Muscle of arm (tissue), 12 donors: ENCODE data around the gene STX18. TPM values are rescaled to one million over a fixed set of nuclear protein-coding genes. Genes with fewer than 3 reads are reported as not detected.
"Not testable (repeated sequence)": the region's sequence is repeated elsewhere in the genome, so short reads cannot be mapped to it uniquely, and the experiment has no call there.

Source experiments
- DNase-seq: peaks from one replicate; pipeline ENCODE4 v3.0.0-alpha.2; 2013
- polyA plus RNA-seq, 12 donors: library from polyadenylated mRNA; unstranded; fragments of 120-200 nt; gene quantifications; one replicate each; pipeline ENCODE4 v1.2.1, GENCODE V29; 2013; ENCODE audit not compliant: insufficient read length in 12 of 12

Gene STX18
- polyA plus RNA-seq, 12 donors, result 25.3 to 54.9 (median 32.5) TPM; not detected in 1

DNA sequence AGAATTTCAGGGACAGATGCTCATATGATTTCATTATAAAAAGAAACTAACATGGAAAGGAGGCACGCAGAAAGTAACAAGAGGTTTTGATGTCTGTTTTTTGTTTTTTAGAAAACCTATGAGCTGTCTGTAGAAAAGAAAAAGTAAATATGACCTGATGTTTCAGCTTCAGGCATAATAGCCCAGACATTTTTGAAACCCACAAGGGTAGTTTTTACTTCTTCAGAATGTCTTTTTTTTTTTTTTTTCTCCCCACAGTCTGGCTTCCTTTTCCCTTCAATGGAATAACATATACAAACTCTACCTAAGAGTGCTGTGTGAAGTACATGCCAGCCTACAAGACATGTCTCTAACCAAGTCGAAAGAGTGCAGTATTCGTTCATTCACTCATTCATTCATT is 18.3 kb upstream of the STX18 start:
- no peak for DNase-seq

- DNase-seq, result no peak
Measured at GRCh38 chr4:4559596-4559995, 17.7 kb upstream of the STX18 start.

DNA sequence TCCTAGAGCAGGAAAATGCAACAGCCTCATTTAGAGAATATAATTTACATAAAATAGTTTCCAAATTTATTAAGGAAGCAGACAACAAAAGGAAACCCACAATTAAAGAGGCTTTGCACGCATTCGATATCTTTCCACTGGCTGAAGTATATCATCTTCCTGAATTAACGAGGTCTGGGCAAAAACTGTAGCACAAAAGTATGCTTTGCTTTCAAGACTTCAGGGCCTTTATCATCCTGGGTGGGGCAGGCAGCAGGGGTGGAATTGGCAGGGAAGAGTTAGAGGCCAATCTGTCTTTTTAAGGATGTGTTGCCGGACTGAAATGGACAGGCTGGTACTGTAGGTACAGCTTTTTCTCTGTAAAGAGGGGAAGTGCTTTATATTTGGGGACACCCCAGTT is 17.0 kb upstream of the STX18 start:
- no peak for DNase-seq

DNA sequence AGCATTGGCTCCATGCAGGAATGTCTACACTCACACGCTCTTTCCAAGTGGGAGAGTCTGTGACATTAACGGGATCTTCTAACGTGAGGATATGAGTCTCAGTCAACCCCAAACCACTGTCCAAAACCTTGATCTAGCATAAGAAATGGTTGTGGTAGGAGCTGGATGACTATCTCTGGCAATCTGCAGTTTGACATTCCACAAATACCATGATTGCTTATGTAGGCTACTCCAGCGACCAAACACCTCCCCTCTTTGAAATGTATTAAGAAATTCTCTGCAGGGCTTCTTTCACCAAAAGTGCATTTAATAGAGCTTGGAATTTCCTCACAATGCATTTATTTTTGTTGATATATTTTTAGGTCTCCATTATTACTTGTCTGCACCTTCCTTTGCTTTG is 14.1 kb upstream of the STX18 start:
- DNase-seq, result no peak

DNA sequence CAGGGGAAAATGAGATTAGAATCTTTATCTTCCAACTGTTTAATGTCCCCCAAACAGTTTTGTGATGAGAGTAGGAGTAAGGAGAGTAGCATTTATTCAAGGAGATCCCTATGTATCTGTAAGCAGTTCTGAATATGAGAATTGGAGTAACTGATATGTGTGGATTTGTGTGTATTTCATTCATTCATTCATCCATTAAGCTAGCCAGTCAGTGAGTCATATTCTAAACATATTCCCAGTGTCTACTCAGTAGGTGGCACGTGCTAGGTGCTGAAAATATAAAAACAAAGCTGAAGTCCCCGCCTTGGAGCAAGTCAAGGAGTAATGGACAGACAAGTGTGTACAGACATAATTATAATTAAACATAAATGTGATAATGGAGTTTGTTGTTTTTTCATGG is 12.4 kb upstream of the STX18 start:
- no peak for DNase-seq

GRCh38 chr4:4552042-4552441 is 10.2 kb upstream of the STX18 start:
- not testable (repeated sequence) for DNase-seq

- DNase-seq, result not testable (repeated sequence)
Measured at GRCh38 chr4:4550161-4550560, 8.3 kb upstream of the STX18 start.

GRCh38 chr4:4549534-4549933 is 7.7 kb upstream of the STX18 start:
- no peak for DNase-seq

DNA sequence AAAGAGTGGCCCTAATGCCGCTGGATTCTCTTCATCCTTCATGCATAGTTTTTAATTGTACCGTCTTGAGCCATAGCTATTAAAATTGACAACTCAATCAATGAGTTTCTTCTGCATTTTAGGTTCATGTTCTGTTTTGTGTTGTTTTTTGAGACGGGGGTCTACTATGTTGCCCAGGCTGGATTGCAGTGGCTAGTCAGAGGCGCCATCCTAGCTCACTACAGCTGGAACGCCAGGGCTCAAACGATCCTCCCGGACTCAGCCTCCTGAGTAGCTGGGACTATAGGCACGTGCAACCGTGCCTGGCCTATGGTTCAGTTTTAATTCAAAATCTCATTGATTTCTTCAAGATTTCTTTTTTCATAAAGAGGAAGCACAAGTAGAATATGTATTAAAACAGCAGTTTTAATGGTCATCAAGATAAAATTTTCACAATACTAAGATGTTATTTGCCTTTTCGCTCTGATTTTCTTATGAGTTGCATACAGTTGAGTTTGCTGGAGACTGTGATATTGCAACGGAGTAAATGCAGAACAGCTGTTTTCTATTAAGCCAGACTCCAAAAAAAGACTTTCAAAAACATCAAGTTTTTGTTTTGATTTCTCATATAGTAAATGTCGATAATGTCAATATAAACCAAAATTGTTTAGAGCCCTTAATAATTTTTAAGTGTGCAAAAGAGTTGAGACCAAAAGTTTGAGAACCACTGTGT is 1.1 kb upstream of the STX18 start:
- no peak for DNase-seq

DNA sequence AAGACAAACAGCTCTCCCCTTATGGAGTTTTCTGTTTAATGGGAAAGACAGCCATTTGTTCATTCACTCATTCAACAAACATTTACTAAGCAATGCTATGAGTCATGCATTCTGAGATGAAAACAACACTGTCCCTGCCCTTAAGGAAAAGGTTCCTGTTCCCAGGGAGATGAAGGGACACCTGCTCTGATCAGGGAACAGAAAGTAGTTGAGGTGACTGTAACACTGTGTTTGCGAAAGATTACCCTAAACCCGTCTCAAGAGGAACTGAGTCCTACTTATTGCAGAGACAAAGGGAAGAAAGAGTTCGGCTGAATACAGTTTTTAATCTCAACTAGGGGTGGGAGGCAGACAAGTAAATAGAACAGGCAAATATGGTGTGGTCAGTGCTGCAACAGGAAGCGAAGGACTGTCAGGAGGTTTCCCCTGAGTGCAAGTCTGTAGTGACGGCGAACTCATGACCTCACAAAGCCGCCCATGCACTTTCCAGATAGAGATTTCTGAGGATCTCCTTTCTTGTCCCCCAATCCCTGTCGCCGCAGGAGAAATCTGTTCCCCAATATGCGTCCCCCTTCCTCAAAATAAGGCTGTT is 712 bp downstream of the STX18 start:
- peak; percentile 32 for DNase-seq

DNA sequence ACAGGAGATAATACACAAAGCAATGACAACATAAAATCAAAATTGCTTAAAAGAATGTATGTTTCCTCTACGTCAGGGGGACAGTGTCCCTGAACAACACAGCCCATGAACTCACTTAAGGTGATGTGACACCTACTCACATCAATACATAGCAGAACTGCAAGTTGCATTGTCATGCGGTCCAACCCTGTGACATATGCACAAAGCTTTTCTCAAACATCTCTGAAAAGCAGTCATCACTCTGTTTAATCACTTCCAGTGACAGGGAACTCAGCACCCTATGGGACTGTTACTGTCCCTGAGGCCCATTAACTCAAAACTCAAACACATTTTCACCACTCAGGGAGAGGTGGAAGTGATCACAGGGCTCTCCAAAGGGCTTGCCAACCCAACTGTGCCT is 2.4 kb downstream of the STX18 start:
- DNase-seq, result no peak

- DNase-seq, result no peak
Measured at GRCh38 chr4:4535590-4535989, 6.3 kb downstream of the STX18 start.

DNA sequence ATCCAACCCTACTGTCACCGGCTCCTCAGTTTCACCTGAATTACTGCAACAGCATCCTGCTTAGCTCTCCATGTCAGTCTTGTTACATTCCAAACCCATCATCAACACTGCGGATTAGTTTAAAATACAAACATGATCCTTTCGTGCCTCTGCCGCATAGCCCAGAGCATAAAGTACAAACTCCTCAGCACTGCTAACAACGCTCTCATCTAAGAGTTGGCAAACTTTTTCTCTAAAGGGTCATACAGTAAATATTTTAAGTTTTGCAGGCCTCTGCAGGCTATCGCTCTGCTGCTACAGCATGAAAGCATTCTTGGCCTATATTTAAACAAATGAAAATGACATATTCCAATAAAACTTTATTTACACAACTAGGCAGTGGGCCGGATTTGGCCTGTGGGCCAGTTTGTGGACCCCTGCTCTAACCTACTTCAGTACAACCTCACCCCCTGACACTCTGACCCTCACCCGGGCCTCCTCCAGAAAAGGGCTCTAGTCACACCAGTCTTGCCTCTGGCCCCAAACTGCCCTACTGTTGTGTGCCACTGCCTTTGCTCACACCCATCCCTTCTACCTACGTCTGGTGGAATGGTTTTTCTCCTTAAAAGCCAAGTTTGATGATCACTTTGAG is 7.2 kb downstream of the STX18 start:
- DNase-seq, result no peak

DNA sequence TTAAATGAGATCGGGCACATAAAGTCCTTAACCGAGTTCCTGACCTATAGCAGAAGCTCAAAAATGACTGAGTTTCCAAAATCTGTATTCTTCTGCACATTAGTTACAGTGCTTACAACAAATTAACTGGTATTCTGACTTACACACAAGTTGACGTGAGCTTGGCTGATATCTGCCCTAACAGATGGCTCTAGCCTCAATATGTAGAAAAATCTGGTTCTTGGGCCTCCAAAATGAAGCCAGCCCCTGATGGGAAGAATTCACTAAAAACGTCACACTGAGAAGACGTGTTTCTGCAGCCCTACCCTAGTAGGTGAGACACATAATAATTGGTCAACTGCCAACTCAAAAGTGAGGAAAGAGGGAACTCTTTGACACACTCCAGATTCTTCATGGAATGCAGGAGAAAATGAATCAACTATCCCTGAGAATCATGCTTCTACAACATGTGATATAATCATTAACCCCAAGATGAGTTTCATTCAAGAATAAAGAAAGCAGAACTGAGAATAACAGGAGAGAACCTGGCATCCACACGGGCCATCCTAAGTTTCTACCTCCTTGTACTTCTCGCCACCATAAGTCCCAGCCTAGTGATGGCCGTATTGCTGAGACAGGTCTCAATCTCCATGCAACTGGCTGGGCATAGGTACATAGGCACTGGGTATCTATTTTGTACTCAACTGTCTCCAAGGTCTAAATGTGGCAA is 8.2 kb downstream of the STX18 start:
- no peak for DNase-seq

- no peak for DNase-seq
Measured at GRCh38 chr4:4532371-4533154, 9.3 kb downstream of the STX18 start.

DNA sequence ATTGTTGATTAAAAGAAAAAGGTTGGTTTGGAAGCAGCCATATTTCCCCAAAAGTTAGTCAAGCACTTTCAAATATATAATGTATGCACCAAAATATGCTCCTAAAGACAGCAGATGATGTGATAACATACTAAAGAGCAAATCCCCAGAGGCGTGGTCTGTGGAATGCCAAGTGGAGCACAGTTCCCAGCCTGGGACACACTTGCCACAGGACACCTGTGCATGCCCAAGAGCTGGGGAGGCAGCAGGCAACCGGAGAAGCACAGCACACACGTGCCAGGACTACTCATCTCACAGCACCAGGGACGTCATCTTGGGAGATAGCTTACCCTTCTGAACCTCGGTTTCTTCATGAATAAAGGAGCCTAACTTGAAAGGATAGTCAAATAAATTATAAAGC is 12.5 kb downstream of the STX18 start:
- no peak for DNase-seq

GRCh38 chr4:4526401-4526800 is 15.4 kb downstream of the STX18 start:
- DNase-seq, result no peak

DNA sequence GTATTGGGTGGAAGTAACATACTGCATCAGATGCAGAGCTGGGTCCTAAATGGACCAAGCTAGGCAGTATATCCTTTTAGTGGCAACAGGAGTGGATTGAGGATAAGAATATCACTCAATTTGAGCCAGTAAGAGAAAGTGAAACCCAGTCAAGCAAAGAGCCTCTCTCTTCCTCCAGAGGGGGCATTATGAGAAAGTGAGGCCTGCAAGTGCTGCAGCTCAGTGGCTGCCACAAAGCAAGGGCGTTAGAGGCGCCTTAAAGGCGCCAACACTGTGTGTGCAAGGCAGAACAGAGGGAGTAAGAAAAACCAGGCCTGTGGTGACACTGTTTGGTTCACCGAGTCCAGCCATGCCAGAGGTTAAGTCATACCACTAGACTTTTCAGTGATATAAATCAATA is 17.5 kb downstream of the STX18 start:
- no peak for DNase-seq

GRCh38 chr4:4521731-4522130 is 20.1 kb downstream of the STX18 start:
- no peak for DNase-seq

DNA sequence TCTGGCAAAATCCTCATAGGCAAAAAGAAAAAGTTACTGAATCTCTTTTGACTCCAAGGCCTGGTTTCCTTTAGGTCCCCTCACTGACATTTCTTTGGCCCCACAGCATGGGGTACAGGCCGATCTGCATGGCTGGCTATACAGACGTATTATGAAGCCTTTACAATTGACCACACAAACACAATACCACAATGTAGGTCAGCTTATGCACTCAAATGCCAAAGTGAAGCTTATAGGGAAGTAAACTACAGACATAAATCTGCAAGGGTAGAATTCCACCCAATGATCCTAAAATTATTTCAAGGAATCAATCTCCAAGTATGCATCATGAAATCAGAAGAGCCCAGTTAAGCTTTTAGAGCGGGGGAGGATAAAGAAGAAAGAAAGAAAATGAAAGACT is 20.7 kb downstream of the STX18 start:
- no peak for DNase-seq

GRCh38 chr4:4519297-4519894 is 22.5 kb downstream of the STX18 start:
- no peak for DNase-seq

- DNase-seq, result no peak
Measured at GRCh38 chr4:4518747-4519146, 23.1 kb downstream of the STX18 start.
